Nephron (organoid): ENCODE results near the gene ACTR5.
"Not testable (repeated sequence)": the region's sequence is repeated elsewhere in the genome, so short reads cannot be mapped to it uniquely, and the experiment has no call there.

Experiments used
- H3K27ac Mint-ChIP-seq, 3 experiments: 2 replicates each; pipeline ENCODE4 v1.8.0; 2020; ENCODE audit warnings: mixed read lengths in 3 of 3, mild to moderate bottlenecking in 2 of 3, moderate library complexity in 1 of 3
- H3K27me3 Mint-ChIP-seq: 2 replicates; pipeline ENCODE4 v1.8.0; 2021; ENCODE audit warnings: low read depth, mild to moderate bottlenecking, moderate library complexity, mixed read lengths
- H3K36me3 Mint-ChIP-seq: 2 replicates; pipeline ENCODE4 v1.8.0; 2020; ENCODE audit warnings: low read depth, mixed read lengths
- H3K4me1 Mint-ChIP-seq: 2 replicates; pipeline ENCODE4 v1.8.0; 2020; ENCODE audit warnings: mixed read lengths
- H3K4me3 Mint-ChIP-seq, 3 experiments: 2 replicates each; pipeline ENCODE4 v1.8.0; 2020; ENCODE audit warnings: mild to moderate bottlenecking in 3 of 3, mixed read lengths in 3 of 3, moderate library complexity in 2 of 3
- H3K9me3 Mint-ChIP-seq: 2 replicates; pipeline ENCODE4 v1.8.0; 2020; ENCODE audit warnings: mixed read lengths
- TF ChIP-seq, protein P1 (sequence below), 3 experiments: fragments of 200-600 bp; sonication (generic); IDR thresholded peaks; one replicate each; pipeline ENCODE4 v1.5.0; 2021; ENCODE audit warnings: antibody characterized with exemption in 3 of 3; ENCODE audit not compliant: unreplicated experiment in 3 of 3

ACTR5 gene

GRCh38 chr20:38787870-38788269 is 39.6 kb downstream of the ACTR5 start:
- no peaks in the 10 kb centered on the region for H3K36me3 Mint-ChIP-seq
- H3K4me3 Mint-ChIP-seq: no peak overlapping the region
- H3K27ac Mint-ChIP-seq: no peak overlapping the region
- H3K4me1 Mint-ChIP-seq: no peaks in the 10 kb centered on the region
- H3K9me3 Mint-ChIP-seq: no peaks in the 10 kb centered on the region
- H3K27me3 Mint-ChIP-seq: peaks cover 9% of the 10 kb centered on the region
- TF ChIP-seq, protein P1, sequence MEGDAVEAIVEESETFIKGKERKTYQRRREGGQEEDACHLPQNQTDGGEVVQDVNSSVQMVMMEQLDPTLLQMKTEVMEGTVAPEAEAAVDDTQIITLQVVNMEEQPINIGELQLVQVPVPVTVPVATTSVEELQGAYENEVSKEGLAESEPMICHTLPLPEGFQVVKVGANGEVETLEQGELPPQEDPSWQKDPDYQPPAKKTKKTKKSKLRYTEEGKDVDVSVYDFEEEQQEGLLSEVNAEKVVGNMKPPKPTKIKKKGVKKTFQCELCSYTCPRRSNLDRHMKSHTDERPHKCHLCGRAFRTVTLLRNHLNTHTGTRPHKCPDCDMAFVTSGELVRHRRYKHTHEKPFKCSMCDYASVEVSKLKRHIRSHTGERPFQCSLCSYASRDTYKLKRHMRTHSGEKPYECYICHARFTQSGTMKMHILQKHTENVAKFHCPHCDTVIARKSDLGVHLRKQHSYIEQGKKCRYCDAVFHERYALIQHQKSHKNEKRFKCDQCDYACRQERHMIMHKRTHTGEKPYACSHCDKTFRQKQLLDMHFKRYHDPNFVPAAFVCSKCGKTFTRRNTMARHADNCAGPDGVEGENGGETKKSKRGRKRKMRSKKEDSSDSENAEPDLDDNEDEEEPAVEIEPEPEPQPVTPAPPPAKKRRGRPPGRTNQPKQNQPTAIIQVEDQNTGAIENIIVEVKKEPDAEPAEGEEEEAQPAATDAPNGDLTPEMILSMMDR (IDR thresholded peaks at IDR 0.05; ENCODE audit: unreplicated experiment in 3 of 3): no peak

- no peak overlapping the region for H3K4me3 Mint-ChIP-seq
- TF ChIP-seq, protein P1 (IDR thresholded peaks at IDR 0.05; ENCODE audit: unreplicated experiment in 3 of 3): no peak
- H3K27ac Mint-ChIP-seq: no peak overlapping the region
- H3K27me3 Mint-ChIP-seq: peaks cover 9% of the 10 kb centered on the region
- H3K36me3 Mint-ChIP-seq: no peaks in the 10 kb centered on the region
- no peaks in the 10 kb centered on the region for H3K4me1 Mint-ChIP-seq
- no peaks in the 10 kb centered on the region for H3K9me3 Mint-ChIP-seq
Measured at GRCh38 chr20:38789503-38790199, 41.4 kb downstream of the ACTR5 start.

- TF ChIP-seq, protein P1 (IDR thresholded peaks at IDR 0.05; ENCODE audit: unreplicated experiment in 3 of 3): peak; percentile 41 to 59 (median 51)
- Mint-ChIP-seq H3K4me1 (no peaks in the 10 kb centered on the region), H3K4me3 (no peak overlapping the region), H3K27me3 (peaks cover 12% of the 10 kb centered on the region), H3K36me3 (no peaks in the 10 kb centered on the region), H3K9me3 (no peaks in the 10 kb centered on the region), H3K27ac (no peak overlapping the region)
Measured at GRCh38 chr20:38790200-38791053, 42.2 kb downstream of the ACTR5 start.

DNA sequence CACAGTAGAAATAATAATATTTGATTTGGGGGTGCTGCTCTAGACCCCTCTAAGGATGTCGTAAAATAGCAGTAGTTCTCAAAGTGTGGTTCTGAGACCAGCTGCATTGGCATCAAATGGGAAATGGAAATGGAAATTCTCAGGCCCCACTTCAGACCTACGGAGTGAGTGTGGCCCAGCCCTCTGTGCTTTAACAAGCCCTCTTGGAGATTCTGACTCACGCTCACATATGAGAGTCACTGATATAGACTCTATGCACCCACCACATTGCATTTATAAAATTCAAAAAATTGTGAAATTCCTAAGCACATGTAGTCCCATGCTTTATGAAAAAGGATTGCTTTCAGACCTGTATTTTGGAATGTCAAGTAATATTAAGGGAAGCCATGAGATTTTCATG is 43.0 kb downstream of the ACTR5 start:
- TF ChIP-seq, protein P1 (IDR thresholded peaks at IDR 0.05; ENCODE audit: unreplicated experiment in 3 of 3): no peak
- Mint-ChIP-seq H3K4me1 (no peaks in the 10 kb centered on the region), H3K36me3 (no peaks in the 10 kb centered on the region), H3K27ac (no peak overlapping the region), H3K9me3 (no peaks in the 10 kb centered on the region), H3K4me3 (no peak overlapping the region), H3K27me3 (peaks cover 14% of the 10 kb centered on the region)

GRCh38 chr20:38791940-38792339 is 43.7 kb downstream of the ACTR5 start:
- Mint-ChIP-seq H3K9me3 (no peaks in the 10 kb centered on the region), H3K4me3 (no peak overlapping the region), H3K4me1 (no peaks in the 10 kb centered on the region), H3K27me3 (peaks cover 19% of the 10 kb centered on the region), H3K27ac (no peak overlapping the region), H3K36me3 (no peaks in the 10 kb centered on the region)
- TF ChIP-seq, protein P1 (IDR thresholded peaks at IDR 0.05; ENCODE audit: unreplicated experiment in 3 of 3): no peak

GRCh38 chr20:38794057-38794456 is 45.8 kb downstream of the ACTR5 start:
- not testable (repeated sequence) for H3K27ac Mint-ChIP-seq, H3K9me3 Mint-ChIP-seq, H3K36me3 Mint-ChIP-seq, H3K4me3 Mint-ChIP-seq, H3K4me1 Mint-ChIP-seq
- peaks cover 16% of the 10 kb centered on the region for H3K27me3 Mint-ChIP-seq
